Panc1 (cell line): ENCODE measurements around the gene XXYLT1. TPM values are rescaled to one million over a fixed set of nuclear protein-coding genes. Genes with fewer than 3 reads are reported as not detected.
"Not testable (repeated sequence)": the region's sequence is repeated elsewhere in the genome, so short reads cannot be mapped to it uniquely, and the experiment has no call there.

Experiments
- ATAC-seq: fragments of 200-7000 bp; cut with Tn5 transposase; 2 replicates; pipeline ENCODE4 v1.9.1; 2020; ENCODE audit warnings: mild to moderate bottlenecking, moderate library complexity
- BruUV-seq: library from RNA; stranded (reverse); fragments of 400-500 nt; replicated peaks from 2 replicates; lab custom pipeline; 2021; lab: Mats Ljungman, UMichigan
- CTCF ChIA-PET: fragments of 300-600 bp; sonication (Branson Sonifier 250); formaldehyde crosslinking; loops from one replicate; lab custom pipeline; 2022; ENCODE audit warnings: antibody characterized with exemption; lab: Charles Lee
- POLR2A ChIA-PET: fragments of 300-600 bp; sonication (Branson Sonifier 250); formaldehyde crosslinking; loops from one replicate; lab custom pipeline; 2022; ENCODE audit warnings: antibody characterized with exemption; lab: Charles Lee
- DNase-seq: peaks from one replicate; pipeline ENCODE4 v3.0.0-alpha.2; 2010; ENCODE audit warnings: low read depth, low spot score
- H3K27ac ChIP-seq: 2 replicates; pipeline ENCODE4 v1.5.1; 2011; ENCODE audit warnings: mild to moderate bottlenecking, low read length, inconsistent platforms
- H3K27me3 ChIP-seq: fragments of 200-500 bp; sonication (Bioruptor generic); 2 replicates; pipeline ENCODE4 v1.6.0; 2014; ENCODE audit warnings: low read length, inconsistent platforms; ENCODE audit not compliant: control insufficient read depth, insufficient read depth
- H3K36me3 ChIP-seq: fragments of 200-500 bp; sonication (Bioruptor generic); 2 replicates; pipeline ENCODE4 v1.5.1; 2014; ENCODE audit warnings: inconsistent platforms, mild to moderate bottlenecking, low read length, moderate library complexity; ENCODE audit not compliant: control insufficient read depth, insufficient read depth
- H3K4me1 ChIP-seq: 2 replicates; pipeline ENCODE4 v1.5.1; 2011; ENCODE audit warnings: inconsistent platforms, mild to moderate bottlenecking, low read length, moderate library complexity; ENCODE audit not compliant: control insufficient read depth, insufficient read depth
- H3K4me3 ChIP-seq, 2 experiments: 2 replicates each; pipeline ENCODE4 v1.5.1; 2011 to 2012; ENCODE audit warnings: low read depth in 2 of 2, low read length in 2 of 2, mild to moderate bottlenecking in 2 of 2, inconsistent platforms in 1 of 2, moderate library complexity in 1 of 2
- H3K9me3 ChIP-seq: fragments of 200-500 bp; sonication (Bioruptor generic); 2 replicates; pipeline ENCODE4 v1.5.1; 2014; ENCODE audit warnings: low read depth, mild to moderate bottlenecking, inconsistent platforms, low read length, moderate library complexity; ENCODE audit not compliant: control insufficient read depth, insufficient read depth
- POLR2AphosphoS5 ChIP-seq: IDR thresholded peaks from 2 replicates; pipeline ENCODE4 v1.6.1; 2012; ENCODE audit warnings: mild to moderate bottlenecking, low read depth, low read length, moderate library complexity
- SIN3A ChIP-seq: IDR thresholded peaks from 2 replicates; pipeline ENCODE4 v1.6.1; 2012; ENCODE audit warnings: low read depth, mild to moderate bottlenecking, low read length, moderate library complexity, borderline replicate concordance; ENCODE audit not compliant: insufficient read depth
- TCF7L2 ChIP-seq: IDR thresholded peaks from 2 replicates; pipeline ENCODE4 v1.6.1; 2011; ENCODE audit warnings: mild to moderate bottlenecking, low read depth, low read length, inconsistent platforms
- in situ Hi-C: cut with HindIII; loops from 2 replicates; pipeline ENCODE4 v1.10.0; 2016; ENCODE audit warnings: low sequenced_read_pairs, low pct_unique_long_range_greater_than_20kb
- intact Hi-C: fragments of 100-400 bp; cut with micrococcal nuclease; formaldehyde crosslinking; loops from one replicate; pipeline ENCODE4 v1.10.0; 2022; ENCODE audit not compliant: unreplicated experiment
- total RNA-seq: library from RNA; stranded (reverse); gene quantifications from one replicate; pipeline ENCODE4 v1.2.1, GENCODE V29; 2021; ENCODE audit not compliant: unreplicated experiment
- TF ChIP-seq, protein P1 (sequence below), 2 experiments: IDR thresholded peaks; 2 replicates each; pipeline ENCODE4 v1.6.1; 2011 to 2012; ENCODE audit warnings: low read depth in 2 of 2, control low read depth in 1 of 2, low read length in 1 of 2, mild to moderate bottlenecking in 1 of 2, moderate library complexity in 1 of 2; ENCODE audit not compliant: insufficient read depth in 1 of 2
- TF ChIP-seq, protein P2 (sequence below): fragments of 450-650 bp; IDR thresholded peaks from 2 replicates; pipeline ENCODE4 v1.5.1; 2017; ENCODE audit warnings: mild to moderate bottlenecking

The XXYLT1 gene
- total RNA-seq, 1 experiment from 2014 or later: 26.0 TPM

GRCh38 chr3:195039180-195039843, 231.6 kb downstream of the XXYLT1 start:
- POLR2A ChIA-PET: interaction anchor here (0.6 kb wide), 1 partner anchor 15 kb away, joined by 12 read pairs; no protein-coding TSS in a partner anchor
- no peak for DNase-seq
- Histone ChIP-seq H3K27ac (peak overlapping the region; percentile 80), H3K9me3 (no peaks in the 10 kb centered on the region), H3K4me3 (no peak overlapping the region), H3K36me3 (no peaks in the 10 kb centered on the region), H3K27me3 (no peaks in the 10 kb centered on the region), H3K4me1 (peaks cover 37% of the 10 kb centered on the region)
- TF ChIP-seq POLR2AphosphoS5 (no peak), SIN3A (no peak), TCF7L2 (no peak)
- TF ChIP-seq, protein P1, sequence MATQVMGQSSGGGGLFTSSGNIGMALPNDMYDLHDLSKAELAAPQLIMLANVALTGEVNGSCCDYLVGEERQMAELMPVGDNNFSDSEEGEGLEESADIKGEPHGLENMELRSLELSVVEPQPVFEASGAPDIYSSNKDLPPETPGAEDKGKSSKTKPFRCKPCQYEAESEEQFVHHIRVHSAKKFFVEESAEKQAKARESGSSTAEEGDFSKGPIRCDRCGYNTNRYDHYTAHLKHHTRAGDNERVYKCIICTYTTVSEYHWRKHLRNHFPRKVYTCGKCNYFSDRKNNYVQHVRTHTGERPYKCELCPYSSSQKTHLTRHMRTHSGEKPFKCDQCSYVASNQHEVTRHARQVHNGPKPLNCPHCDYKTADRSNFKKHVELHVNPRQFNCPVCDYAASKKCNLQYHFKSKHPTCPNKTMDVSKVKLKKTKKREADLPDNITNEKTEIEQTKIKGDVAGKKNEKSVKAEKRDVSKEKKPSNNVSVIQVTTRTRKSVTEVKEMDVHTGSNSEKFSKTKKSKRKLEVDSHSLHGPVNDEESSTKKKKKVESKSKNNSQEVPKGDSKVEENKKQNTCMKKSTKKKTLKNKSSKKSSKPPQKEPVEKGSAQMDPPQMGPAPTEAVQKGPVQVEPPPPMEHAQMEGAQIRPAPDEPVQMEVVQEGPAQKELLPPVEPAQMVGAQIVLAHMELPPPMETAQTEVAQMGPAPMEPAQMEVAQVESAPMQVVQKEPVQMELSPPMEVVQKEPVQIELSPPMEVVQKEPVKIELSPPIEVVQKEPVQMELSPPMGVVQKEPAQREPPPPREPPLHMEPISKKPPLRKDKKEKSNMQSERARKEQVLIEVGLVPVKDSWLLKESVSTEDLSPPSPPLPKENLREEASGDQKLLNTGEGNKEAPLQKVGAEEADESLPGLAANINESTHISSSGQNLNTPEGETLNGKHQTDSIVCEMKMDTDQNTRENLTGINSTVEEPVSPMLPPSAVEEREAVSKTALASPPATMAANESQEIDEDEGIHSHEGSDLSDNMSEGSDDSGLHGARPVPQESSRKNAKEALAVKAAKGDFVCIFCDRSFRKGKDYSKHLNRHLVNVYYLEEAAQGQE (IDR thresholded peaks at IDR 0.05; ENCODE audit: insufficient read depth in 1 of 2, low read depth in 2 of 2, low read length in 1 of 2): no peak
- TF ChIP-seq, protein P2, sequence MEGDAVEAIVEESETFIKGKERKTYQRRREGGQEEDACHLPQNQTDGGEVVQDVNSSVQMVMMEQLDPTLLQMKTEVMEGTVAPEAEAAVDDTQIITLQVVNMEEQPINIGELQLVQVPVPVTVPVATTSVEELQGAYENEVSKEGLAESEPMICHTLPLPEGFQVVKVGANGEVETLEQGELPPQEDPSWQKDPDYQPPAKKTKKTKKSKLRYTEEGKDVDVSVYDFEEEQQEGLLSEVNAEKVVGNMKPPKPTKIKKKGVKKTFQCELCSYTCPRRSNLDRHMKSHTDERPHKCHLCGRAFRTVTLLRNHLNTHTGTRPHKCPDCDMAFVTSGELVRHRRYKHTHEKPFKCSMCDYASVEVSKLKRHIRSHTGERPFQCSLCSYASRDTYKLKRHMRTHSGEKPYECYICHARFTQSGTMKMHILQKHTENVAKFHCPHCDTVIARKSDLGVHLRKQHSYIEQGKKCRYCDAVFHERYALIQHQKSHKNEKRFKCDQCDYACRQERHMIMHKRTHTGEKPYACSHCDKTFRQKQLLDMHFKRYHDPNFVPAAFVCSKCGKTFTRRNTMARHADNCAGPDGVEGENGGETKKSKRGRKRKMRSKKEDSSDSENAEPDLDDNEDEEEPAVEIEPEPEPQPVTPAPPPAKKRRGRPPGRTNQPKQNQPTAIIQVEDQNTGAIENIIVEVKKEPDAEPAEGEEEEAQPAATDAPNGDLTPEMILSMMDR: no peak
- no TSS peak for BruUV-seq
- intact Hi-C loops (loop anchor here (10.0 kb wide), 1 partner anchor 355 kb away; the partner anchor contains the start of gene FAM43A), in situ Hi-C loops (no loop called here)
- CTCF ChIA-PET: no interaction called here
- no peak for ATAC-seq

DNA sequence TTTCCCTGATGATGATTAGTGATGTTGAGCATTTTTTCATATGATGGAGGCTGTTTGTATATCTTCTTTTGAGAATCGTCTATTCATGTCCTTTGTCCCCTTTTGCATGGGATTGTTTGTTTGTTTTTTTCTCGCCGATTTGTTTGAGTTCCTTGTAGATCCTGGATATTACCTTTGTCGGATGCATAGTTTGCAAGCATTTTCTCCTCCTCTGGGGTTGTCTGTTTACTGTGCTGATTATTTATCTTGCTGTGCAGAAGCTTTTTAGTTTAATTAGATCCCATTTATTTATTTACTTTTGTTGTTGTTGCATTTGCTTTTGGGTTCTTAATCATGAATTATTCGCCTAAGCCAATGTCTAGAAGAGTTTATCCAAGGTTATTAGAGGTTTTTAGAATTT, 232.8 kb downstream of the XXYLT1 start:
- ChIA-PET CTCF (interaction anchor here (0.6 kb wide), 1 partner anchor 11 kb away, joined by 3 read pairs; no protein-coding TSS in a partner anchor), POLR2A (no interaction called here)
- TF ChIP-seq TCF7L2 (peak; percentile 92), SIN3A (no peak)
- TF ChIP-seq, protein P2: no peak
- Histone ChIP-seq H3K9me3 (no peaks in the 10 kb centered on the region), H3K27ac (no peak overlapping the region), H3K27me3 (no peaks in the 10 kb centered on the region), H3K36me3 (no peaks in the 10 kb centered on the region), H3K4me3 (no peak overlapping the region), H3K4me1 (peaks cover 49% of the 10 kb centered on the region)
- ATAC-seq (no peak), DNase-seq (no peak)
- in situ Hi-C loops: no loop called here
- no TSS peak for BruUV-seq
- intact Hi-C loops: loop anchor here (10.0 kb wide), 1 partner anchor 353 kb away; the partner anchor contains the start of gene FAM43A

GRCh38 chr3:195037586-195037985, 233.4 kb downstream of the XXYLT1 start:
- CTCF ChIA-PET: interaction anchor here (0.6 kb wide), 1 partner anchor 12 kb away, joined by 3 read pairs; no protein-coding TSS in a partner anchor

More at GRCh38 chr3:195037586-195037985, 233.4 kb downstream of the XXYLT1 start:
- ATAC-seq, BruUV-seq, in situ Hi-C loops, POLR2A ChIA-PET, H3K27me3 ChIP-seq, H3K9me3 ChIP-seq, H3K36me3 ChIP-seq, DNase-seq, H3K4me3 ChIP-seq: not testable (repeated sequence)
- H3K27ac ChIP-seq: peak overlapping the region; percentile 62; the same call in 1 of the 2 replicates
- peaks cover 55% of the 10 kb centered on the region for H3K4me1 ChIP-seq
- intact Hi-C loops: loop anchor here (10.0 kb wide), 1 partner anchor 353 kb away; the partner anchor contains the start of gene FAM43A
